CD4-positive, alpha-beta memory T cell (primary cell): ENCODE measurements around the gene ITGA1. TPM values are rescaled to one million over a fixed set of nuclear protein-coding genes. Genes with fewer than 3 reads are reported as not detected.

ENCODE experiments used
- CTCF ChIA-PET: fragments of 350-600 bp; sonication (Branson Sonifier 250); formaldehyde crosslinking; loops from one replicate; lab custom pipeline; 2021; ENCODE audit warnings: inconsistent platforms; ENCODE audit not compliant: partially characterized antibody; lab: Charles Lee
- POLR2A ChIA-PET: fragments of 350-600 bp; sonication (Branson Sonifier 250); formaldehyde crosslinking; loops from one replicate; lab custom pipeline; 2021; ENCODE audit not compliant: partially characterized antibody; lab: Charles Lee
- DNase-seq, 5 donors: peaks; one replicate each; pipeline versions ENCODE4 v3.0.0 to v3.0.0-alpha.2; 2020 to 2022; ENCODE audit warnings: mixed read lengths in 1 of 5
- H3K27ac ChIP-seq: one replicate; pipeline ENCODE4 v1.7.0; 2013; ENCODE audit warnings: low read depth, low read length
- H3K27me3 ChIP-seq: 2 replicates; pipeline ENCODE4 v1.7.0; 2013; ENCODE audit warnings: mild to moderate bottlenecking, low read length, moderate library complexity; ENCODE audit not compliant: insufficient read depth
- H3K36me3 ChIP-seq: 2 replicates; pipeline ENCODE4 v1.7.0; 2013; ENCODE audit warnings: mild to moderate bottlenecking, low read length, moderate library complexity; ENCODE audit not compliant: insufficient read depth
- H3K4me1 ChIP-seq: 2 replicates; pipeline ENCODE4 v1.7.0; 2013; ENCODE audit warnings: mild to moderate bottlenecking, low read length, moderate library complexity; ENCODE audit not compliant: insufficient read depth
- H3K4me3 ChIP-seq, 2 donors: one replicate each; pipeline ENCODE4 v1.7.0; 2013; ENCODE audit warnings: low read length in 2 of 2, mild to moderate bottlenecking in 1 of 2
- H3K9me3 ChIP-seq, 2 donors: one replicate each; pipeline ENCODE4 v1.7.0; 2013; ENCODE audit warnings: low read length in 2 of 2, control low read depth in 1 of 2; ENCODE audit not compliant: control insufficient read depth in 1 of 2
- H3K27ac Mint-ChIP-seq, 7 donors: one replicate each; pipeline ENCODE4 v1.8.0; 2020 to 2021; ENCODE audit warnings: mixed read lengths in 7 of 7, mild to moderate bottlenecking in 6 of 7, inconsistent platforms in 3 of 7, moderate library complexity in 3 of 7
- H3K27me3 Mint-ChIP-seq, 2 donors: one replicate each; pipeline ENCODE4 v1.8.0; 2020 to 2021; ENCODE audit warnings: mixed read lengths in 2 of 2
- H3K36me3 Mint-ChIP-seq, 2 donors: one replicate each; pipeline ENCODE4 v1.8.0; 2020 to 2021; ENCODE audit warnings: mixed read lengths in 2 of 2, inconsistent platforms in 1 of 2, mild to moderate bottlenecking in 1 of 2
- H3K4me1 Mint-ChIP-seq, 4 donors: one replicate each; pipeline ENCODE4 v1.8.0; 2020 to 2021; ENCODE audit warnings: mixed read lengths in 4 of 4, mild to moderate bottlenecking in 1 of 4
- H3K4me3 Mint-ChIP-seq, 8 donors: one replicate each; pipeline ENCODE4 v1.8.0; 2020 to 2021; ENCODE audit warnings: mixed read lengths in 8 of 8, mild to moderate bottlenecking in 7 of 8, moderate library complexity in 6 of 8, inconsistent platforms in 3 of 8
- H3K9me3 Mint-ChIP-seq, 8 donors: one replicate each; pipeline ENCODE4 v1.8.0; 2020 to 2021; ENCODE audit warnings: mixed read lengths in 8 of 8, mild to moderate bottlenecking in 5 of 8, inconsistent platforms in 3 of 8, moderate library complexity in 1 of 8
- intact Hi-C: fragments of 100-400 bp; cut with micrococcal nuclease; formaldehyde crosslinking; loops from one replicate; pipeline ENCODE4 v1.15.1; 2023
- polyA plus RNA-seq, 2 donors: library from polyadenylated mRNA; unstranded; fragments of 300-500 nt; fragmentation: Illumina TruSeq; gene quantifications; one replicate each; pipeline ENCODE4 v1.2.3, GENCODE V29; 2021
- total RNA-seq, 2 experiments: library from RNA; stranded (reverse); gene quantifications; one replicate each; pipeline ENCODE4 v1.2.3, GENCODE V29; 2021

The ITGA1 gene
- total and polyA plus RNA-seq, 4 experiments from 2014 or later = 1.9 to 5.8 (median 4.8) TPM

- no peaks in the 10 kb centered on the region for H3K27me3 ChIP-seq
- ChIA-PET CTCF (no interaction called here), POLR2A (no interaction called here)
- Mint-ChIP-seq H3K27ac (no peak overlapping the region), H3K9me3 (peaks cover 0 to 9% (median 1%) of the 10 kb centered on the region in 8 donors), H3K4me1 (peaks cover 0 to 9% (median 3%) of the 10 kb centered on the region in 4 donors), H3K36me3 (no peaks in the 10 kb centered on the region), H3K27me3 (no peaks in the 10 kb centered on the region), H3K4me3 (no peak overlapping the region)
- H3K4me3 ChIP-seq = no peak overlapping the region
- no peaks in the 10 kb centered on the region for H3K4me1 ChIP-seq
- H3K27ac ChIP-seq = no peak overlapping the region
- no peaks in the 10 kb centered on the region for H3K9me3 ChIP-seq
- no peaks in the 10 kb centered on the region for H3K36me3 ChIP-seq
- intact Hi-C loops = no loop called here
- no peak for DNase-seq
Observed at GRCh38 chr5:52827815-52828214, 40.1 kb downstream of the ITGA1 start.

DNA sequence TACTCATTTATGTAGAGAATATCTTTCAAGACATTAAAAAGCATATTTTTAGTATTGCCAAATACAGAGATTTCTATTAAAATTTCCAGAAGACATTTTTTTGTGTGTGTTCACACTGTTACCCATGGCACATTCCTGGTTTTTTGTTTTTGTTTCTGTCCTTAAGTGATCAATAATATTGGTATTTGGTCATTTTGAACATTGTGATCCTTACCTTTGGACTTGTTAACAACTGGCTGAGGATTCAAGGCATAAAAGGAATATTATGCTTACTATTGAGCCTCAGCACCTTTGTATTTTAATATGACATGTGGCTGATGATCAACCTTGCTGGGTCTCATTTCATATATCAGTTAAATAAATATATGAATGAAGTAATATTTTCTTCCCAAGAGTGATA is 41.9 kb downstream of the ITGA1 start:
- POLR2A ChIA-PET = no interaction called here
- Mint-ChIP-seq H3K27ac (no peak overlapping the region), H3K27me3 (no peaks in the 10 kb centered on the region), H3K4me3 (no peak overlapping the region), H3K4me1 (peaks cover 0 to 9% (median 3%) of the 10 kb centered on the region in 4 donors), H3K36me3 (no peaks in the 10 kb centered on the region), H3K9me3 (peaks cover 0 to 9% (median 1%) of the 10 kb centered on the region in 8 donors)
- H3K36me3 ChIP-seq = no peaks in the 10 kb centered on the region
- H3K27me3 ChIP-seq = no peaks in the 10 kb centered on the region
- intact Hi-C loops = no loop called here
- no peak overlapping the region for H3K27ac ChIP-seq
- no peaks in the 10 kb centered on the region for H3K9me3 ChIP-seq
- DNase-seq = no peak
- CTCF ChIA-PET = interaction anchor here (0.9 kb wide), 1 partner anchor 136 kb away, joined by 3 read pairs; no protein-coding TSS in a partner anchor
- H3K4me1 ChIP-seq = no peaks in the 10 kb centered on the region
- no peak overlapping the region for H3K4me3 ChIP-seq

DNA sequence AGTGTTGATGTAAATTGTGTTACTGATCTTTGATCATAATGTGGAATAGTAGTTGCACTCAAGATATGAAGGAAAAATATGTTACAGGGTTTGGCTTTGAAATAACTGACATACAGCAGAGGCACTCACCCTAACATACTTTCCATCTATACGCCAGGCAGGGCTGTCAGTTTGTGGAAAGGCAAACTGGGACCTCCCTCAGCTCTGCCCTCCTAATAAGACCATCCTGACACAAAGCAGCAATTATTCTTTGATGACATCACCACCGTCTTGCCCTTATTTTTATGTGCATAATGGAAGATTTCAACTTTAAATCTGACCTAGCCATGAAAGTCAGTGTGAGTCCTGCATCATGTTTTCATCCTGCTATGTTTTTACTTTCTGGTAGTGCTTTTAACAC is 42.9 kb downstream of the ITGA1 start:
- no peaks in the 10 kb centered on the region for H3K36me3 Mint-ChIP-seq
- intact Hi-C loops = no loop called here
- no peaks in the 10 kb centered on the region for H3K36me3 ChIP-seq
- H3K27ac Mint-ChIP-seq = no peak overlapping the region
- no peaks in the 10 kb centered on the region for H3K27me3 Mint-ChIP-seq
- H3K4me1 ChIP-seq = no peaks in the 10 kb centered on the region
- DNase-seq = no peak
- no peaks in the 10 kb centered on the region for H3K9me3 ChIP-seq
- H3K4me3 Mint-ChIP-seq = no peak overlapping the region
- no peaks in the 10 kb centered on the region for H3K27me3 ChIP-seq
- H3K27ac ChIP-seq = no peak overlapping the region
- no peak overlapping the region for H3K4me3 ChIP-seq
- peaks cover 0 to 6% (median 3%) of the 10 kb centered on the region in 4 donors for H3K4me1 Mint-ChIP-seq
- ChIA-PET CTCF (interaction anchor here (0.9 kb wide), 1 partner anchor 137 kb away, joined by 3 read pairs; no protein-coding TSS in a partner anchor), POLR2A (no interaction called here)
- peaks cover 0 to 9% (median 1%) of the 10 kb centered on the region in 8 donors for H3K9me3 Mint-ChIP-seq

DNA sequence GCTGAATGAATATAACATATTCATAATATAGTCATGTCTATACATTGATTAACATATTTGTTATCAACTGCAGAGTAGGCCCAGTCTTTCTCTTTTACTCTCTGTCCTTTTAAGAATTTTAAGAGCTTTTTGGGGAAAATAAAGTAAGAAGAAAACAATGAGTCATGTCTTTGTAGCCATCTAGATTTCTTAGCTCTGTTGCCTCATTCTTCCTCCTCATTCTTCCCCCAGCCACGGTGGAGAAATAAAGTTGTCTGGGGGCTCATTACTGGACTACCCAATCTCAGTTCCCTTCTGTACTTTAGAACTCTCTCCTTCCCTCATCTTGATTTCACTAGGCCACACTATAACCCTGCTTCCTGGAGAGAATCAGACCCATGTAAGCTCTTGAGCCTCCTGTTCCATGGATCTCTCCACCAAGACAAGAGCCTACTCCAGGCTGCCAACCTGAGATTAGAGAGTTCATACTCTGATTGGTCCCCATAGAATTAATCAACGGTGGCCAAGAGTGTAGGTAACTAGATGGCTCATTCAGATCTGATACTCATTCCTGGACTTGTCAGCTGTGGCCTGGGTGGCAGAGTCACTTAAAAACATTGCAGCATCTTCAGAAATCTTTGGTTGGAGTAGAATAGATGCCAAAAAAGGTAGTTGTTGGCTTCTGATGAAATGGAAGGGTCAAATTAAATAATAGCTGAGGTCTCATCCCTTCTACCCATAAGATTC is 44.2 kb downstream of the ITGA1 start:
- no peaks in the 10 kb centered on the region for H3K36me3 ChIP-seq
- POLR2A ChIA-PET = no interaction called here
- intact Hi-C loops = no loop called here
- no peaks in the 10 kb centered on the region for H3K9me3 ChIP-seq
- Mint-ChIP-seq H3K4me3 (no peak overlapping the region), H3K36me3 (no peaks in the 10 kb centered on the region), H3K4me1 (peaks cover 0 to 3% (median 0%) of the 10 kb centered on the region in 4 donors), H3K27ac (peak overlapping the region in 2 of 7 donors; percentile 4 to 10), H3K9me3 (peaks cover 0 to 9% (median 1%) of the 10 kb centered on the region in 8 donors), H3K27me3 (no peaks in the 10 kb centered on the region)
- DNase-seq = no peak
- H3K4me3 ChIP-seq = no peak overlapping the region
- H3K27ac ChIP-seq = no peak overlapping the region
- CTCF ChIA-PET = no interaction called here
- no peaks in the 10 kb centered on the region for H3K4me1 ChIP-seq
- H3K27me3 ChIP-seq = no peaks in the 10 kb centered on the region

- Histone ChIP-seq H3K4me1 (no peaks in the 10 kb centered on the region), H3K27me3 (no peaks in the 10 kb centered on the region), H3K36me3 (no peaks in the 10 kb centered on the region), H3K4me3 (no peak overlapping the region), H3K9me3 (no peaks in the 10 kb centered on the region), H3K27ac (no peak overlapping the region)
- intact Hi-C loops = no loop called here
- ChIA-PET CTCF (no interaction called here), POLR2A (no interaction called here)
- Mint-ChIP-seq H3K36me3 (no peaks in the 10 kb centered on the region), H3K4me3 (no peak overlapping the region), H3K4me1 (peaks cover 0 to 3% (median 0%) of the 10 kb centered on the region in 4 donors), H3K27me3 (no peaks in the 10 kb centered on the region), H3K9me3 (no peaks in the 10 kb centered on the region), H3K27ac (no peak overlapping the region)
- no peak for DNase-seq
Observed at GRCh38 chr5:52834320-52834719, 46.6 kb downstream of the ITGA1 start.

- Histone ChIP-seq H3K36me3 (no peaks in the 10 kb centered on the region), H3K4me1 (no peaks in the 10 kb centered on the region), H3K27me3 (no peaks in the 10 kb centered on the region), H3K4me3 (no peak overlapping the region), H3K27ac (no peak overlapping the region), H3K9me3 (no peaks in the 10 kb centered on the region)
- Mint-ChIP-seq H3K4me1 (no peaks in the 10 kb centered on the region), H3K27me3 (no peaks in the 10 kb centered on the region), H3K36me3 (no peaks in the 10 kb centered on the region), H3K27ac (no peak overlapping the region), H3K9me3 (no peaks in the 10 kb centered on the region), H3K4me3 (no peak overlapping the region)
- CTCF ChIA-PET = no interaction called here
- intact Hi-C loops = no loop called here
- POLR2A ChIA-PET = no interaction called here
- no peak for DNase-seq
Observed at GRCh38 chr5:52837068-52837467, 49.4 kb downstream of the ITGA1 start.

DNA sequence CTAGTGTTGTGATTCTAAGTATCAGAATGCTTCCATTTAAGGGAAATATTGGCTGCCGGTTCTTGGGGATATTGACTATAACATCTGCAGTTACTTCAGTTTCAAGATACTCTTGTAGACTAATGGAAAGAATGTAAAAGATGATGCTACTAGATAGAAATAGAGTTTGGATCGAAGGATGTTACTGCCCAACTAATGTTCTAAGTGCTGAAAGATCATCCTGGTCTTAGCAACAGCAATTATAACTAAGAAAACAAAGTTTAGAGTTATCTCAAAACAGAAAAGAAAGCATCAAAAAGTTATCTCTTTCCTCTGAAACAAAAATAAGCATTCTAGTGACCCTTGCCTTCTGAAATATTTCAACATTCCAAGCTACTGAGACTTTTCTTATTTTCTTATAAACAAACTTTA is 49.9 kb downstream of the ITGA1 start:
- Mint-ChIP-seq H3K4me3 (no peak overlapping the region), H3K27ac (no peak overlapping the region), H3K36me3 (no peaks in the 10 kb centered on the region), H3K4me1 (no peaks in the 10 kb centered on the region), H3K27me3 (no peaks in the 10 kb centered on the region), H3K9me3 (no peaks in the 10 kb centered on the region)
- no peaks in the 10 kb centered on the region for H3K36me3 ChIP-seq
- DNase-seq = no peak
- H3K4me1 ChIP-seq = no peaks in the 10 kb centered on the region
- H3K4me3 ChIP-seq = no peak overlapping the region
- CTCF ChIA-PET = no interaction called here
- no peaks in the 10 kb centered on the region for H3K9me3 ChIP-seq
- POLR2A ChIA-PET = no interaction called here
- no peaks in the 10 kb centered on the region for H3K27me3 ChIP-seq
- intact Hi-C loops = no loop called here
- H3K27ac ChIP-seq = no peak overlapping the region
